Activated T-helper 1 cell treated with anti-CD3 and anti-CD28 coated beads, Interleukin-2, amount 50 U/mL, for 16 hours (primary cell): ENCODE data around the gene FAR2.
"Not testable (repeated sequence)": the region's sequence is repeated elsewhere in the genome, so short reads cannot be mapped to it uniquely, and the experiment has no call there.

Source experiments
- DNase-seq, 2 donors: peaks; one replicate each; pipeline ENCODE4 v3.0.0-alpha.2; 2020; ENCODE audit warnings: low read depth in 1 of 2, low spot score in 1 of 2

FAR2 gene

DNA sequence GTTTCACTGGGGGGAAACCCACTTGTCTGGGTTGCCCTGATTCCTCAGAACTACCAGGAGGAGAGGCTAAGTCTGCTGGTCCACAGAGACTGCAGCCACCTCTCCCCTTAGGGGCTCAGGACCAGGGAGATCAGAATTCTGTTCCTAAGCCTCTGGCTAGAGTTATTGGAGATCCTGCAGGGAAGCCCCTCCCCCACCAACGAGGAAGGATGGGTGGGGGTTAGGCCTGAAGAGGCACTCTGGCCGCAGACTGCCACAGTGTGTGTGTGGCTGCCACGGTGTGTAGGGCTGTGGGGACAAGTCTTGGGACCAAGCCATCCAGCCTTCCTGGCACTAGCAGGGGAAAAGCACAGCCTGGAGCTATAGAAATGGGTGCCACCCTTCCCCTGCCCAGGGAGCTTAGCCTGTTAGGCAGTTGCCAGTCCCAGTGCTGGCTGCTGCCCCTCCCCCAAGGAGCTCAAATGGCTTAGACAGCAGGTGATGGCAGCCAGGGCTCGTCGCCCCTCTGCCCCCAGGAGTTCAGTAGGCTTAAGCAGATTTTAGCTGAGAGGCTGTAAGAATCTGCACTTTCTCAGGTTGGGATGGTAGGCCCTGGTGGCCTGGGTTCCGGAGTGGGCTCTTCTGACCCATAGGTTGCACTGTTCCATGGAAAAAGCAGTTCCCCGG lies 124.2 kb downstream of the FAR2 start:
- DNase-seq = no peak

DNA sequence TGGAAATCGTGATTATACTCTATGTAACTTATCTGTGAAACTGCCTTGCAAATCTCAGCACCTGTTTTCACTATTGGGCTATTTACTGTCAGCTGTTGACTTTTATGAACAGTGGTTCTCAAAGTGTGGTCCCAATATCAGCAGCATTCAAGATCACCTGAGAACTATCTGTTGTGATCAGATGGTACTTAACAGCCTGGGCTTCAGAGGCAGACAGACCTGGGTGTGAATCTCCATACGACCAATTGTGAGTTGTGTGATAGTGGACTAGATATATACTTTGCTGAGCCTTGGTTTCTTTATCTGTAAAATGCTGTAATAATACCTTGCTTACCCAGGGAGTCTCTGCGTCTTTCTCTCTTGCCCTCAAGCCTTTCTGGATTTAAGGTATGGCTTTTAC lies 126.8 kb downstream of the FAR2 start:
- DNase-seq = no peak

DNA sequence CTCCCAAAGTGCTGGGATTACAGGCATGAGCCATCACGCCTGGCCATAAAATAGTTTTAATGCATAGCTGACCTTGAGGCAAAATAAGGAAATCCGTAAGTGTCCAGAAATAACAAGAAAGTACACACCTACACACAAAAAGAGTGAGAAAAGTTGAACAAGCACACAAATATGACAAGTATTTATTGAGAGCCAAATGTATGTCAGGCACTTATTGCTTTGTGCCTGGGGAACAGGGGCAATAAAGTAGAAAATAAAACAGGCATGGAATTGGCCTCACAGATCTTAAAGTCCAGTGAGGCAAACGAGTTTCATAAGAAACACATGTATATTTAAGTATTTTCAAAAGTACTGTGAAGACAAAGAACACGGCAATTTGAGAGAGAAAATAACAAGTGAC lies 128.2 kb downstream of the FAR2 start:
- DNase-seq = no peak

DNA sequence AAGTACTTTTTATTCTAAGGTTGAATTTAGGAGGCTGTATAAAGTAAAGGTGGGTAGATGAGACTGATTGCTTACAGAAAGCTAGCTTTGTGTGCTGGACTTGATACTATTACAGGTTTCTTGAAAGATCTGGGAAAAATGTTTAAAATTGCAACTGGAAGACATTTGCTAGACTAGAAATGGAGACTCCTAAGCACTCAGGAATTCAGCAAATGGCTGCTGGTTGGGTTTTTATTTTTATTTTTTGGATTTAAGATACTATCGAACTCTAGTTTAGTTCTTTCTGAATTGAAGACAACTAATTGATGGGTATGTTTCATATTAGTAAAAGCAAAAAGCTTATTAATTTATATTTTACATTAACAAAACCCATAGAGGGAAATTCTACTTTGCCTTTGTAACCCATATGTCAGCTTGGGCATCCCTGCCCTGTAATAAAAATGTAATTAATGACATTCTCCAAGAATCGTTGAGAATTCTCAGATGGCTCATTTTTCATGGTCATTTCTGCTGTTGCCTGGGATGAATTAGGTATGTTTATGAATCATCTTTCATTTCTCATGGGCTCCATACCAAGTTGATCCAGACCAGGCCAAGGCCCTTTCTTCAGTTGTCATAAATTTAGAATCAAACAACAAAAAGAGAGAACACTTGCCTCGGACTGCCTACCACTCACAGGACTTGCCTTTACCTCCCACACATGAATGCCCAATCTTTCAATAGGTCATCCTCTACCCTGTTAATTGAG lies 129.8 kb downstream of the FAR2 start:
- DNase-seq = no peak

DNA sequence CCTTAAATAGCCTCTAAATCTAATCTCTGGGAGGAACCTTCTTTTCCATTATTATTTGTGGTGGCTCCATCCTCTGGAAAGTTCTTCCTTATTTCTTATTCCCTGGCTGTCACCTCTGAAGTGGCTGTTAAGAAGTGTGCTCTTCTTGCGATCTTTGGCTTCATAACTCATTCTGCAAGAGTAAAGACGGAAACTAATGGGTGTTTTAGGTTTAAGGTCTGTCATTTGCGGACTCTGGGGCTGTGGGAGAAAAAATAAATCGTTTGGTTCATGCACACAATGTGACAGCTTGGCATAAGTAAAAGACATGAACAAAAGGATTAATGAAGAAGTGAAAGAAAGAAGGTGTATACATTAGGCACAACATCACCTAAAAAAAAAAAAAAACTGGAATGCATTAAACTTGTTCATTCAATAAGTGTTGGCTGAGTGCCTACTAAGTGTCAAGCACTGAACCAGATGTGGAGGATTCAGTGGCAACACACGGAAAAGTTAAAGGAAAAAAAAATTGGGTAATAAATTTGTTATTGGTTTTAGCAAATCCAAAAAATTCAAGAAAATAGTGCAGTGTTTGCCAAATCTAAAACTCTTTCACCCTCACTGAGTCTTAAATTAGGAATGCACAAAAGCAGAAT lies 132.4 kb downstream of the FAR2 start:
- DNase-seq = no peak

DNA sequence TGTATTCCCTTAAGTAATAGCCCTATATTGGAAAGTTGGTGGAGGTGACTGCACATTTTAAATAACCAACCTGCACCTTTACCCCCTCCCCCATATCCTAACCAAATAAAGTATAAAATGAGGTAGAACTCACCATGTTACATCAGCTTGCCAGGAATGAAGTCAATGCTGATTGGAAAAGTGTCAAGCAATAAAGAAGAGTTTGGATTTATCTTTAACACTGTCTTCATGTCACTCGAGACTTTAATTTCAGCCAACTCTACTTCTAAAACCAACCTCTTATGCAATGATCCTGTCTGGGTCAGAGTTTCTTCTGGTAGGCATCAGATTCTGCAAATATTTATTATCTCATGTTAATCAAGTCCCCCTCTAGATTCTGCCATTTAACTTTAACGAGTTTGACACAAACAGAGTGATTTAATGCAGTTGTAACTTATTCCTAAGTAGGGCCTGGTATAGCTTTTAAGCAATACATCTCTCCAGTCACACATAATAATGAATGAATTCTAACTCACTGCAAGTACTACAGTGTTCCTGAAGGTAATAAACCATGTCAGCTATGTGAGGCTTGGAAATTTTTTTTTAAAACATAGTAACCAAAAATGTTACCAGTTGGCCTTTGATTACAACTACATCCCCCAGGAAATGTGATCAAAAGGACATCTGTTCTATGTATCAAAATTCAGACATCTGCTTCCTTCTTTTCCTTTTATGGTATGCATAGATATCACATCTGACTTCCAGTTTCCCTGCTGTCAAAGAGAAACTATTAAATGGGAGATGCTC lies 133.1 kb downstream of the FAR2 start:
- no peak for DNase-seq

DNA sequence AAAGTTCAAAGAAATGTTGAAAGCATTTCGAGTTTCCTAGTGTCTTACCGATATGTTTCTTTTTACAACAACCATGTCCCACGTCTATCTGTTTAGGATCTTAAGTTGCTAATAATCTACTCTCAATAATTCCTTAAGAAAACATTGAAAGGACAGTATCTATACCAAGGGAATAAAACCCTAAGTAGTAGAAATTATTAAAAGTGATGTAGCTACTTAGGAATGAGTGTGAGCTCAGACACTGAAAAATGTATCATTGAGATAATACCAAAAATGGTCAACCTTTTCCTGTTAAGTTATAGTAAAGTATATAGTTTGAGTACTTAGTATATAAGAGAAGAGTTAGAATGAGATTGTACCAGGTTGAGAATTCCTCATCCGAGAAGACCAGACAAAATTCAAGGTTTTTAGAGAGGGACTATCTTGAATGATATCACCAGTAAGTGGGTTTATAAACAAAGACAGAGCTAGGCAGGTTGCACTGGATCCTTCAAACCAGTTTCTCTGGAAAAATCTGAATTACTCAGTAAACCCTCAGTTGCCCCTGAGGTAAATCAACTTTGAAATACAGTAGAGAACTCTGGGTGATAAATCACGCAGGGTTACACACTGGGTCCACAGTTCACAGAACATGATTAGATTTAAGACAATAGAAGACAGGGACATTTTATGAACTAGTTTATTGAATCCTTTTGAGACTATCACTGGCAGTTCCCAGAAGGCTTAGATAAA lies 135.1 kb downstream of the FAR2 start:
- DNase-seq = no peak

DNA sequence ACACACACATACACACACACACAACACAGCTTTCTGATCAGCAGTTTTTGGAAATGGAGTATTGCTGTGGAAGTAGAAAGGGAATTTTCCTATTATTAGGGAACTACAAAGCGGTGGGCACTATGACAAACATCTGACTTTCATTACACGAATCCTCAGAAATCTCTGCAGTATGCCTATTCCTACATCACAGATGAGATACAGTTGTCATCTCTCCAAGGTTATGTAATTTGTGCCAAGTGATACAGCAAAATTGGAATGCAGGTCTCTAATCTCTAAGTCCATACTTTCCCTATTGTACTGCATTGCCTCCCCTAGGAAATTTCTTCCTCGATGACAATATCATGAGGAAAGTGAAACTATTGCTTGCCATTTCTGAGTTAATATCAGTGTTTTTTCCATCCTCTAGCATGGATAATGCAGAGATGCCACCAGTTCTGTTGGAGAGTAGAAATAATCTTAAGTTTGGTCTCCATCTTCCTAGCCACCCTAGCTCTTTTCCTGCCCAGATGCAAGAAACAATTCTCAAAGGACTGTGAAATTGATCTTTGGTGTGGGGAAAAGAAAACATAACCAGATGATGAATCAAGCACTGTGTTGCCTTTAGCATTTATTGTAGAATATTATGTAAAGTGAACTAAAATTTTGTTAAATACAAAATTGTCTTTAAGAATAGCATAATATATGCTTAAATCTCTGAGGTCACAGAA lies 137.2 kb downstream of the FAR2 start:
- no peak for DNase-seq

DNA sequence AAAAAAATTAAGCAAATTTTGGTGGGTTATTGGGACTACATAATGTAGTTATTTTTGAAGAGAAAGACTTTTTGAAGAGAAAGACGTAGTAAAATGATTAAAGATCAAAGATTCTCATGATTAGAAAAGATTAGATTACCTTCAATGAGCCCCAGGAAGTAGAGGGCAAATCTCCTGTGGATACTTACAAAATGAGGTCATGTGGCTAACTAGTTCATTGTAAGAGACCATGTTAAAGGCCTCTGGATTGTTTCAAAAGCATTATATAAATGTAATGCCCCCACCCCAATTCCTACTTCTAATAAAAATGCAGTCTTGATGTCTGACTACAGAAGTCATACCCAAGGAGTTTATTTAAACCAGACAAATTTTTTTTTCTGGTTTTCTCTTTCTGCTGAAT lies 138.5 kb downstream of the FAR2 start:
- DNase-seq = no peak

DNA sequence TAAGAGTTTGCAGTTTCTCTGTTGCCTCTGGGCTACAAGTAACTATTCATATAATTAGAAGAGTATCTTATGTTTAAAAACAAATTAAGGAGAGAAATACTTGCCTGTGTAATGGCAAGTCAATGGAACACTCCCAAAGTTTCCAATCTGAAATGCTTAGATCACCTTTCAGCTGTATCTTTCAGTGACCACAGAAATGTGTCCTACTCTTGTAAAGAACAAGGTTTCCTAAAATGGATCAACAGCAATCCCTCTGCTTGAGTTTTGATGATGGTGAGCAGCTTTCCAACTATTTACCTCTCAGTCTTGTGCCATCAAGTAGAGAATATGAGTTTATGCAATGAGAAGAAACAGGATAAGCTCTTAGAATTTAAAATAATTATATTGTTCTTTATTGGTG lies 139.0 kb downstream of the FAR2 start:
- DNase-seq = no peak

DNA sequence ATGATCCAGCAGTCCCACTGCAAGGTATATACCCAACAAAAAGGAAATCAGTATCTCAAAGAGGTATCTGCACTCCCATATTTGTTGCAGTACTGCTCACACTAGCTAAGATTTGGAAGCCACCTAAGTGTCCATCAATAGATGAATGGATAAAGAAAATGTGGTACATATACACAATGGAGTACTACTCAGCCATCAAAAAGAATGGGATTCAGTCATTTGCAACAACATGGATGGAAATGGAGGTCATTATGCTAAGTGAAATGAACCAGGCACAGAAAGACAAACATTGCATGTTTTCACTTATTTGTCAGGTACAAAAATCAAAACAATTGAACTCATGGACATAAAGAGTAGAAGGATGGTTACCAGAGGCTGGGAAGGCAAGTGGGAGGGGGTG lies 141.4 kb downstream of the FAR2 start:
- not testable (repeated sequence) for DNase-seq

DNA sequence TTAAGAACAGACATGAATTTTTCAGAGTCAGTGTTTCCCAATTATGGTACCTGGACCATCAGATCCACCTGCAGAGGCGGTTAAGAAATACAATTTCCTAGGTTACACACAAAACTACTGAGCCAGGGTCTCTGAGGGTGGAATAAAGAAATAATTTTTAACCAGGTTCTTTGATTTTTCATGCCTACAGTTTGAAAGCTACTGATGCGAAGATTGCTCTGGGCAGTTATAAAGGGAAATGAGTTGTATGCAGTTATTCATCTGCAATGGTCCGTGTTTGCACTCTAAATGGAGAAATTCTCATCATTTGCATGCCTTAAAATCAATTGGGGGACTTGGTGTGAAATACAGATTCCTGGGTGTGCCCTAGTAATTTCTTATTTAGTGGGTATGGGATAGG lies 142.1 kb downstream of the FAR2 start:
- DNase-seq = no peak

DNA sequence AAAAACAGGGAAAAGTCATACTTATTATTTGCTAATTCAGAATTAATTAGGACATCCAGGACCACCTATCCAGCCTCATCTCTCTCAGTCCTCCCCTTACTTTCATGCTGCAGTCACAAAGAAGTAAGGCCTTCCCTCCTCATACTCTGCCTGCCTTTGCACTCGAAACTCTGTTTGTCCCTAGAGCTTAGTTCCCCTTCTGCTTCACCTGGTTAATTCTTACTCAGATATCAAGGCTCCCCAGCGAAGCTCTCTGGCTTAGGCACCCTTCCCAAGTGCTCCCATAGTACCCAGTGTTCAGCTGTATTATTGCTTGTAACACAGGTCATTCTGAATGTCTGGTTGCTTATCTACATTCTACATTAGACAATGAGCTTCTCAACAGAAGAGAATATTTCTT lies 150.6 kb downstream of the FAR2 start:
- DNase-seq = no peak

DNA sequence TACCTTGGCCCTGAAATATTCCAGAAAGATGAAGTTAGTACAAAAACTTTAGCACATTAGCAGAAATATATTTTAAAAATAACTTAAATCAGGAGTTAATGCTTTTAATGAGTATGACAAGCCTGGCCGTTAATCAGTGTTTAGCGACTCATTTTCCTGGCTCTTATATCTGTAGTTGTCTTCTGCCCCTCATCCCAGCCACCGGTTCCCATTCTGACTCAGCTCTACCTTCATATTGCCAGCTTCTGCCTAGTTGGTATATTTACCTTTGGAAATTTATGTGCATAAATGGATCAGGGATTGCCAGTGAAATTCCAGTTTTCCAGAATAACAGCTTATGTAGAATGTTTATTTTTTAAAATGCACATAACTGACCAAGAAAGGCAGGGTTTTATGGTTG lies 152.0 kb downstream of the FAR2 start:
- DNase-seq = no peak

DNA sequence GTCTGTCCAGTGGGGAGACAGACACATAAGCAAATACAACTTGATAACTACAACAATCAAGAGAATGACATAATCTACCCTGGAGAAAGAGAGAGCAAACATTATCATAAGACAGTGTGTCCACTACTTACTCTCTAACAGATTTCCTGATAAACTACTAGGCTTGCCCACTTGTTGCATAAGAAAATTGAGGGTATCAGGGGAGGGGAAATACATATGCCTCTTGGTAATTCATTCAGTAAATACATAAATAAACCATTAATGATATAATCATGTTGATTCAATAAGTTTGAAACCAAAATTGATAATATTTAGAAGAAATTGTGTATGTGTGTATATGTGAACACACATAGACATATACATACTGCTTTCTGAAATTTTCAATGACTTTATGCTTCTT lies 155.3 kb downstream of the FAR2 start:
- DNase-seq = no peak

DNA sequence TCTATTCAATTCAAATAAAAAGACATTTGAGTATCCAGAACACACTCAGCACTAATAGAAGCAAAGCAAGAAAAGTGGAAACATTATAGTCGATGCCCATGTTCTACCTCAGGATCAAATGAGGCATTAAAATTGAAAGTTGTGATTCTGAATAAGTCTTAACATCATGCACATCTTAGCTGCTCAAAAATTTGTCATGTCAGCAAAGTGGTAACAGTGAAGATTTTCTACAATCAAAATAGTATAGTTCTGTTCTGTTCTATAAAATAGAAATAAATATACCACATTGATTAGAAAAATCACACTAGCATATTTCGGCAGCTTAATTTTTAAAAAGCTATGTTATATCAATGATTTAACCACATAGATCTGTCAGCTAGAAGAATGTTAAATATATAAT lies 157.2 kb downstream of the FAR2 start:
- DNase-seq = no peak

DNA sequence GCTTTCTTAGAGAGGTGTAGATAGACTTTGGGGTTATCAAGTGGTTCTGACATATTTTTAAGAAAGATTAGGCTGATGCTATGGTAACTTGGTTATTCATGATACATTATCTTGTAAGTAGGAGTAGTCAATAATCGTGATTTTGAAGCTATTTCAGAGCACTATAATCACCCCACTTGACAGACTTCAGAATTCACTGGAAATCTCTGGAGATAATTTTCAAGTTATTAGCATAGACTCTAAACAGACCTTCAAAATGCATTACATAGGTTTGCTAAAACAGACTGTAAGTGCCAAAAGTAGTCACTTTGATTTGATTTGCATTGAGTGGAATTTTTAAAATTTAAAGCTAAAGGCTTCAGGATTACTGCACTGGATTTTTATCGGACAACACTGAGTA lies 157.6 kb downstream of the FAR2 start:
- DNase-seq = no peak

DNA sequence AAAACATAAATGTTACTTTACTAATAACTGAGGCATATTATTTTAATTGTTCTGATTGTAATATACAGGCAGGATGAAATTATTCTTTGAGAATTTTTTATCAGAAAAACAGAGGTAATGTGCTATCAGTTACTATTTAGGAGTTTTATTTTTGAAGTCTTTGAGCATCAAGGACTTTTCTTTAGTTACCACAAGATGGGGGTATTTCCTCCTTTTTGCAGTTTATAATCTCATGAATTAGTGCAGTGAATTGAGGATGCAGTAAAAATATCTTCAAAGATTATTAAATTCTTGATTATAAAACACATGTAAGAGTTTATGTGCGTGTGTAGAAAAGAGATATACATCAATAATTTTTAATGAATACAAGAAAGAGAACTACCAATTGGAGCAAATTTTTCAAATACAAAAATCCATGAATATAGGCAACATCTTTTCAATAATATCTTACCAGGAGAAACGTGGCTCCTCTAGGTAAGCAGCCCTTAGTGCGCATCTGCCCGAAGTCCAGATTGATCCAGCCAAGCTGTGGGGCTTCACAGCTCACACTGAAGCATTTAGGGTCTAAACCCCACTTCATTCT lies 160.3 kb downstream of the FAR2 start:
- no peak for DNase-seq

DNA sequence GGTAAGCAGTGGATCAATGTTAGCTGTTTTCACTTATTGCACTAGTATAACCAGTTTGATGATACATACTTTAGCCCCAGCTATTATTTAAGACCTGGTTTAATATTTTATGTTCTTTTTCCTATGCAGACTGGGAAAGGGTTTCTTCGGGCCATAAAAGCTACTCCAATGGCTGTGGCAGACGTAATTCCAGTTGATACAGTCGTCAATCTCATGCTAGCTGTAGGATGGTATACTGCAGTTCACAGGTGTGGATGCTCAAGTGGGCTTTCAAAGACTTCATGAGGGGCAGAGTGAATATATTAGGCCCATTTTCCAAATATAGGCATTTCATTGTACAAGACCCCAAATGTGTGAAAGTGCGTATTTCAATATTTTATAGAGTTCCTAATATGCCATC lies 161.8 kb downstream of the FAR2 start:
- DNase-seq = no peak

DNA sequence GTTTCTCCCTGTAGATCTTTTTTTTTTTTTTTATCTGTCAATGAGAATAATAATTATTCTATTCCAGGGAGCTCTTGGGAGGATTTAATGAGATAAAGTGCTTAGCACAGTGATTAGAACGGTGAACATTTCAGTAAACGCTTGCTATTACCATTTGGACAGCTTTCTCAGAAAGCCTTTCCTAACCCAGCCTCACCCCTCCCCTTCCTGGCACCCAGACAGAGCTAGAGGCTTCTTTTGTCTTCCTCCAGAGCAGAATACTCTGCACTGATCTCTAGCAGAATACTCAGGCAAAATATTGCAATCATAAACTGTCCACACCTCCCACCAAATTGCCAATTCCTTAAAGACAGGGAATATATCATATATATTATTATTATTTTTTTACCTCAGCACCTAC lies 165.3 kb downstream of the FAR2 start:
- DNase-seq = no peak
